ENCODE data around the gene CHST5.

CHST5 gene

DNA sequence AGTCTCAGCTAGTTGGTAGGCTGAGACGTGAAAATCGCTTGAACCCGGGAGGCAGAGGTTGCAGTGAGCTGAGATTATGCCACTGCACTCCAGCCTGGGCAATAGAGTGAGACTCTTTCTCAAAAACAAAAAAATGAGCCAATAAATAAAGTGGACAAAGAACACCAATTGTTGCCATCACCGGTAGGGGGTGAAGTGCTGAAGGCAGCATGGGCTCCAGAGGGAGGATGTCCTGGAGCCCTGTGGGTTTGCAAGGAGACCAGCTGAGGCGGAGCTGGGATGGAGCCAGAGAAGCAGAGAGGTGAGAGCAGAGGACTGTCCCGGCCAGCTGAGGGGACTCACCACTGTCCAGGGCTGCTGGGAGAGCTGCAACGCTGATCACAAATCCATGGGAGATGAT lies 54.4 kb downstream of the CHST5 start:
- no peak overlapping the region for H3K4me3 ChIP-seq (ENCODE audit: low read depth, low read length)

- no peak overlapping the region for H3K4me3 ChIP-seq (ENCODE audit: low read depth, low read length)
Measured at GRCh38 chr16:75479421-75479990, 56.4 kb downstream of the CHST5 start.
